ENCODE data around the gene OR6C74. TPM values are rescaled to one million over a fixed set of nuclear protein-coding genes. Genes with fewer than 3 reads are reported as not detected.

The OR6C74 gene
- total RNA-seq, 1 experiment from 2014 or later, result not detected

DNA sequence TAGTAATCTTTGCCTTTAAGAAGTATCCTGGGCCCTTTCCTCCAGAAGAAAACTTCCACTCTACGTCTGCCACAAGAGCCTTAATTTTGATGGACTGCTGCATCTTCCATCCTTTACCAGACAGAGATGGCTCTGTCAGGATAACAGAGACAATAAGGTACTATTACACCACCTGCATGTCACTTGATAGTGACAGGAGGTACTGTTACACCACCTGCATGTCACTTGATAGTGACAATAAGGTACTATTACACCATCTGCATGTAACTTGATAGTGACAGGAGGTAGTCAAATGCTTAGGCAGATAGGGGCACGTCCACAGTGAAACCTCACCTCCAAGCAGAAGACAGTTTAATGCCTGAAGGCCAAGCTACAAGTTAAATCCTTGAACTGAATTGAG, 13.9 kb downstream of the OR6C74 start:
- H3K9ac ChIP-seq (ENCODE audit: extremely low read depth, insufficient read length, low read length), result no peak overlapping the region
- H3K23me2 ChIP-seq (ENCODE audit: insufficient read length, low read depth, low read length, poor library complexity, severe bottlenecking), result no peaks in the 10 kb centered on the region
- TF ChIP-seq, protein P1, sequence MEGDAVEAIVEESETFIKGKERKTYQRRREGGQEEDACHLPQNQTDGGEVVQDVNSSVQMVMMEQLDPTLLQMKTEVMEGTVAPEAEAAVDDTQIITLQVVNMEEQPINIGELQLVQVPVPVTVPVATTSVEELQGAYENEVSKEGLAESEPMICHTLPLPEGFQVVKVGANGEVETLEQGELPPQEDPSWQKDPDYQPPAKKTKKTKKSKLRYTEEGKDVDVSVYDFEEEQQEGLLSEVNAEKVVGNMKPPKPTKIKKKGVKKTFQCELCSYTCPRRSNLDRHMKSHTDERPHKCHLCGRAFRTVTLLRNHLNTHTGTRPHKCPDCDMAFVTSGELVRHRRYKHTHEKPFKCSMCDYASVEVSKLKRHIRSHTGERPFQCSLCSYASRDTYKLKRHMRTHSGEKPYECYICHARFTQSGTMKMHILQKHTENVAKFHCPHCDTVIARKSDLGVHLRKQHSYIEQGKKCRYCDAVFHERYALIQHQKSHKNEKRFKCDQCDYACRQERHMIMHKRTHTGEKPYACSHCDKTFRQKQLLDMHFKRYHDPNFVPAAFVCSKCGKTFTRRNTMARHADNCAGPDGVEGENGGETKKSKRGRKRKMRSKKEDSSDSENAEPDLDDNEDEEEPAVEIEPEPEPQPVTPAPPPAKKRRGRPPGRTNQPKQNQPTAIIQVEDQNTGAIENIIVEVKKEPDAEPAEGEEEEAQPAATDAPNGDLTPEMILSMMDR (conservative IDR thresholded peaks at IDR 0.05), result no peak

More for the DNA sequence above, 13.9 kb downstream of the OR6C74 start:
- H3K79me1 ChIP-seq (ENCODE audit: insufficient read depth, low read depth, low read length, poor library complexity, severe bottlenecking), result no peaks in the 10 kb centered on the region
- H3K4me1 Mint-ChIP-seq, result no peaks in the 10 kb centered on the region
- no peak overlapping the region for H4K8ac ChIP-seq (replicated peaks; ENCODE audit: insufficient read length, low read depth, low read length)
- no peak overlapping the region for H3T11ph ChIP-seq (ENCODE audit: low read length)
- no peak overlapping the region for H4K5ac ChIP-seq (ENCODE audit: insufficient read length, low read depth, low read length)
- H4K91ac ChIP-seq (ENCODE audit: insufficient read length, low read depth, low read length), result no peak overlapping the region
- H4K20me1 ChIP-seq (ENCODE audit: control insufficient read depth, insufficient read depth, insufficient read length), result no peaks in the 10 kb centered on the region
- DNase-seq, result no peak
- H2BK20ac ChIP-seq (ENCODE audit: low read depth, low read length, poor library complexity, severe bottlenecking), result no peak overlapping the region
- no peak overlapping the region for H3K23ac ChIP-seq (ENCODE audit: insufficient read length, low read depth, low read length)
- no peak overlapping the region for H3K56ac ChIP-seq (ENCODE audit: insufficient read length, low read depth, low read length)
- H3K36me3 Mint-ChIP-seq (ENCODE audit: insufficient read depth in 1 of 3, low read depth in 3 of 3), result no peaks in the 10 kb centered on the region
- no peak overlapping the region for H2BK120ac ChIP-seq (ENCODE audit: low read depth, low read length, poor library complexity, severe bottlenecking)
- H3K4me1 ChIP-seq (ENCODE audit: insufficient read depth, low read length), result no peaks in the 10 kb centered on the region
- H3K27ac ChIP-seq (ENCODE audit: insufficient read length, low read depth, low read length), result no peak overlapping the region
- no peaks in the 10 kb centered on the region for H3K9me3 Mint-ChIP-seq
- no peak overlapping the region for H2AK5ac ChIP-seq (ENCODE audit: insufficient read length, low read length)
- H2BK5ac ChIP-seq (ENCODE audit: insufficient read length, low read length), result no peak overlapping the region
- H3K18ac ChIP-seq (ENCODE audit: insufficient read length, low read depth, low read length), result no peak overlapping the region
- no peak overlapping the region for H3K4ac ChIP-seq (ENCODE audit: low read depth, low read length)
- H2AFZ ChIP-seq (ENCODE audit: low read length), result no peak overlapping the region
- H3K4me3 Mint-ChIP-seq, result no peak overlapping the region
- no peak overlapping the region for H3K27ac Mint-ChIP-seq
- no peak overlapping the region for H2BK12ac ChIP-seq (ENCODE audit: insufficient read length, low read depth, low read length)
- no peaks in the 10 kb centered on the region for H3K27me3 ChIP-seq (ENCODE audit: insufficient read depth, low read length)
- H3K4me2 ChIP-seq (ENCODE audit: insufficient read depth, insufficient read length, low read length), result no peak overlapping the region
- no peak overlapping the region for H2BK15ac ChIP-seq (ENCODE audit: low read depth, low read length)
- H3K79me2 ChIP-seq (ENCODE audit: insufficient read depth, low read length), result no peaks in the 10 kb centered on the region
- no peaks in the 10 kb centered on the region for H3K27me3 Mint-ChIP-seq (ENCODE audit: low read depth)
- WGBS (ENCODE audit: extremely low coverage, insufficient read length, low lambda C conversion rate), result no CpG with 5 or more reads among the region's 2 CpGs
- no peak overlapping the region for H3K14ac ChIP-seq (ENCODE audit: insufficient read depth, low read length)
- H3K9me3 ChIP-seq (ENCODE audit: control insufficient read depth, low read depth, low read length), result no peaks in the 10 kb centered on the region

Data from H9 (cell line).